Breast epithelium (tissue), 3 donors: ENCODE measurements around the gene C10orf105.

ENCODE experiments used
- POLR2A ChIP-seq: fragments of 450-650 bp; IDR thresholded peaks from one replicate; pipeline ENCODE4 v1.6.1; 2016; ENCODE audit warnings: antibody characterized with exemption, mild to moderate bottlenecking, moderate library complexity
- POLR2AphosphoS5 ChIP-seq, 3 donors: sonication (generic); formaldehyde crosslinking; IDR thresholded peaks; one replicate each; pipeline ENCODE4 v1.6.1; 2017; ENCODE audit warnings: antibody characterized with exemption in 3 of 3
- TF ChIP-seq, protein P1 (sequence below), 3 donors: fragments of 450-650 bp; IDR thresholded peaks; one replicate each; pipeline ENCODE4 v1.5.1; 2016 to 2017; ENCODE audit warnings: antibody characterized with exemption in 3 of 3, mild to moderate bottlenecking in 3 of 3, moderate library complexity in 3 of 3

DNA sequence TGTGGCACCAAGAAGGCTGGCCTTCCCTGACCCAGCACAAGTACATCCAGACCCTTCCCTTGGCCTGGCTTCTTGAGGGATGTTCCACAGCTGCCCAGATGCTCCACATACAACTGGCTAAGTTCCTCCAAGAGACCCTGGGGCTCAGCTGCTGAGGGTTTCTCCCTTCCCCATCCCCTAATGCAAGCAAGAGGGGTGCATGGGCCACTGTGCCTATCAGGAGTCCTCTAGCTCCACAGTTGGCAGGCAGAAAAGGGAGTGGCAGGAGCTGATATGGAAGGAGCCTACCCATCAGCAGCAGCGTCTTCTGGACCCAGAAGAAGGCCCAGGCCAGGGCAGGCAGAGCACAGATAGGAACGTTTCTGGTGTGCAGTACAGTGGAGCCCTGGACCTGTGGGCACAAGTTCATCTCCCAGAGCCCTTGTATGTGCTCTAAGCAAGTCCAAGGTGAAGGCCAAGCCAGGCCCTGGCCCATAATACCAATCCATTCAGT lies 27.5 kb upstream of the C10orf105 start:
- TF ChIP-seq, protein P1, sequence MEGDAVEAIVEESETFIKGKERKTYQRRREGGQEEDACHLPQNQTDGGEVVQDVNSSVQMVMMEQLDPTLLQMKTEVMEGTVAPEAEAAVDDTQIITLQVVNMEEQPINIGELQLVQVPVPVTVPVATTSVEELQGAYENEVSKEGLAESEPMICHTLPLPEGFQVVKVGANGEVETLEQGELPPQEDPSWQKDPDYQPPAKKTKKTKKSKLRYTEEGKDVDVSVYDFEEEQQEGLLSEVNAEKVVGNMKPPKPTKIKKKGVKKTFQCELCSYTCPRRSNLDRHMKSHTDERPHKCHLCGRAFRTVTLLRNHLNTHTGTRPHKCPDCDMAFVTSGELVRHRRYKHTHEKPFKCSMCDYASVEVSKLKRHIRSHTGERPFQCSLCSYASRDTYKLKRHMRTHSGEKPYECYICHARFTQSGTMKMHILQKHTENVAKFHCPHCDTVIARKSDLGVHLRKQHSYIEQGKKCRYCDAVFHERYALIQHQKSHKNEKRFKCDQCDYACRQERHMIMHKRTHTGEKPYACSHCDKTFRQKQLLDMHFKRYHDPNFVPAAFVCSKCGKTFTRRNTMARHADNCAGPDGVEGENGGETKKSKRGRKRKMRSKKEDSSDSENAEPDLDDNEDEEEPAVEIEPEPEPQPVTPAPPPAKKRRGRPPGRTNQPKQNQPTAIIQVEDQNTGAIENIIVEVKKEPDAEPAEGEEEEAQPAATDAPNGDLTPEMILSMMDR (IDR thresholded peaks at IDR 0.05): no peak
- TF ChIP-seq POLR2A (no peak), POLR2AphosphoS5 (IDR thresholded peaks at IDR 0.05) (no peak)
